Measurements from ENCODE around the gene SPECC1L.

DNA sequence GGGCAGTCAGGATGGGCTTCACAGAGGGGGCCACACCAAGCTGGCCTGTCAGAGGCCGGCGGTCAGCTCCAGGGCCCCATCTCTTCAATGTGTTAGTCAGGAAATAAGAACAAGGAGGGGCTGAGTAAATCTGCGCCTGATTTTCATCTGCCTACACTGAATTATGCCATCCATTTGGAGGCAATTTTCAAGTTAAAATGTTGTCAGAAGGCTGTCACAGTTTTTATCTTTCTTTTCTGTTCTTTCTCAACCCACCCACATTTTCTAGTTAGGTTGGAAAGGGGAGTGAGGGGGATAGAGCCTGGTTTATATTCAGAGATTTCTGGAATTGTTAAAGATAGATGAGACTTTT, 175.6 kb downstream of the SPECC1L start:
- TF ChIP-seq, protein P1, sequence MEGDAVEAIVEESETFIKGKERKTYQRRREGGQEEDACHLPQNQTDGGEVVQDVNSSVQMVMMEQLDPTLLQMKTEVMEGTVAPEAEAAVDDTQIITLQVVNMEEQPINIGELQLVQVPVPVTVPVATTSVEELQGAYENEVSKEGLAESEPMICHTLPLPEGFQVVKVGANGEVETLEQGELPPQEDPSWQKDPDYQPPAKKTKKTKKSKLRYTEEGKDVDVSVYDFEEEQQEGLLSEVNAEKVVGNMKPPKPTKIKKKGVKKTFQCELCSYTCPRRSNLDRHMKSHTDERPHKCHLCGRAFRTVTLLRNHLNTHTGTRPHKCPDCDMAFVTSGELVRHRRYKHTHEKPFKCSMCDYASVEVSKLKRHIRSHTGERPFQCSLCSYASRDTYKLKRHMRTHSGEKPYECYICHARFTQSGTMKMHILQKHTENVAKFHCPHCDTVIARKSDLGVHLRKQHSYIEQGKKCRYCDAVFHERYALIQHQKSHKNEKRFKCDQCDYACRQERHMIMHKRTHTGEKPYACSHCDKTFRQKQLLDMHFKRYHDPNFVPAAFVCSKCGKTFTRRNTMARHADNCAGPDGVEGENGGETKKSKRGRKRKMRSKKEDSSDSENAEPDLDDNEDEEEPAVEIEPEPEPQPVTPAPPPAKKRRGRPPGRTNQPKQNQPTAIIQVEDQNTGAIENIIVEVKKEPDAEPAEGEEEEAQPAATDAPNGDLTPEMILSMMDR (IDR thresholded peaks at IDR 0.05), result no peak
- TF ChIP-seq POLR2A (IDR thresholded peaks at IDR 0.05), result no peak

Measured in uterus (tissue), 2 donors.